ENCODE measurements around the gene FBXO42.
"Not testable (repeated sequence)": the region's sequence is repeated elsewhere in the genome, so short reads cannot be mapped to it uniquely, and the experiment has no call there.

FBXO42 gene

GRCh38 chr1:16249596-16250241, 102.6 kb downstream of the FBXO42 start:
- TF ChIP-seq CTCF (IDR thresholded peaks at IDR 0.05; ENCODE audit: low read depth, low read length) = no peak

GRCh38 chr1:16248603-16249516, 103.4 kb downstream of the FBXO42 start:
- peak; percentile 64 for DNase-seq (ENCODE audit: extremely low read depth, low read depth)
- no peak for TF ChIP-seq CTCF (IDR thresholded peaks at IDR 0.05; ENCODE audit: low read depth, low read length)

More at GRCh38 chr1:16249596-16250241, 102.6 kb downstream of the FBXO42 start:
- peak; percentile 60 for DNase-seq (ENCODE audit: extremely low read depth, low read depth)

GRCh38 chr1:16248007-16248436, 104.3 kb downstream of the FBXO42 start:
- no peak for TF ChIP-seq CTCF (IDR thresholded peaks at IDR 0.05; ENCODE audit: low read depth, low read length)
- DNase-seq (ENCODE audit: extremely low read depth, low read depth) = no peak

- no peak for TF ChIP-seq CTCF (IDR thresholded peaks at IDR 0.05; ENCODE audit: low read depth, low read length)
- no peak for DNase-seq (ENCODE audit: extremely low read depth, low read depth)
These were observed 104.8 kb downstream of the FBXO42 start for GRCh38 chr1:16247441-16247840.

- DNase-seq (ENCODE audit: extremely low read depth, low read depth) = no peak
- no peak for TF ChIP-seq CTCF (IDR thresholded peaks at IDR 0.05; ENCODE audit: low read depth, low read length)
These were observed 105.3 kb downstream of the FBXO42 start for GRCh38 chr1:16246961-16247360.

GRCh38 chr1:16246239-16246638, 106.0 kb downstream of the FBXO42 start:
- DNase-seq (ENCODE audit: extremely low read depth, low read depth) = not testable (repeated sequence)

- no peak for DNase-seq (ENCODE audit: extremely low read depth, low read depth)
- no peak for TF ChIP-seq CTCF (IDR thresholded peaks at IDR 0.05; ENCODE audit: low read depth, low read length)
These were observed 106.6 kb downstream of the FBXO42 start for GRCh38 chr1:16245476-16246196.
